Liver (tissue), 9 donors: ENCODE data around the gene ARHGAP21. TPM values are rescaled to one million over a fixed set of nuclear protein-coding genes. Genes with fewer than 3 reads are reported as not detected.

Experiments used
- DNase-seq: peaks from one replicate; pipeline ENCODE4 v3.0.0-alpha.2; 2017; ENCODE audit warnings: low spot score
- H3K27ac ChIP-seq, 2 donors: one replicate each; pipeline ENCODE4 v1.7.0; 2013; ENCODE audit warnings: inconsistent platforms in 2 of 2, low read length in 2 of 2, control low read depth in 1 of 2, low read depth in 1 of 2, mild to moderate bottlenecking in 1 of 2
- H3K27me3 ChIP-seq, 4 donors: one replicate each; pipeline versions ENCODE4 v1.6.1 to v1.7.0; 2013; ENCODE audit warnings: low read length in 3 of 4, inconsistent platforms in 1 of 4, mild to moderate bottlenecking in 1 of 4, moderate library complexity in 1 of 4; ENCODE audit not compliant: control insufficient read depth in 4 of 4, insufficient read depth in 4 of 4
- H3K36me3 ChIP-seq, 4 donors: one replicate each; pipeline versions ENCODE4 v1.6.1 to v1.7.0; 2013; ENCODE audit warnings: low read length in 3 of 4, mild to moderate bottlenecking in 3 of 4, low read depth in 1 of 4, moderate library complexity in 1 of 4; ENCODE audit not compliant: control insufficient read depth in 4 of 4, insufficient read depth in 3 of 4
- H3K4me1 ChIP-seq, 4 donors: one replicate each; pipeline versions ENCODE4 v1.6.1 to v1.7.0; 2013; ENCODE audit warnings: low read length in 3 of 4, mild to moderate bottlenecking in 3 of 4, moderate library complexity in 1 of 4; ENCODE audit not compliant: control insufficient read depth in 4 of 4, insufficient read depth in 4 of 4
- H3K4me3 ChIP-seq, 3 donors: one replicate each; pipeline versions ENCODE4 v1.6.1 to v1.7.0; 2013; ENCODE audit warnings: low read length in 3 of 3, control low read depth in 1 of 3, low read depth in 1 of 3, mild to moderate bottlenecking in 1 of 3
- H3K9ac ChIP-seq, 2 donors: one replicate each; pipeline ENCODE4 v1.7.0; 2013; ENCODE audit warnings: low read length in 2 of 2, mild to moderate bottlenecking in 2 of 2, moderate library complexity in 2 of 2, control low read depth in 1 of 2, low read depth in 1 of 2
- H3K9me3 ChIP-seq, 4 donors: one replicate each; pipeline versions ENCODE4 v1.6.1 to v1.7.0; 2013; ENCODE audit warnings: low read length in 3 of 4; ENCODE audit not compliant: control insufficient read depth in 4 of 4
- EGR1 ChIP-seq, 2 donors: IDR thresholded peaks; 2 replicates each; pipeline ENCODE4 v1.6.1; 2016 to 2018; ENCODE audit warnings: antibody characterized with exemption in 2 of 2, low read depth in 2 of 2
- FOXA1 ChIP-seq: IDR thresholded peaks from 2 replicates; pipeline ENCODE4 v1.6.1; 2016; ENCODE audit warnings: antibody characterized with exemption
- FOXA2 ChIP-seq: IDR thresholded peaks from 2 replicates; pipeline ENCODE4 v1.6.1; 2016; ENCODE audit warnings: antibody characterized with exemption
- HNF4G ChIP-seq: IDR thresholded peaks from 2 replicates; pipeline ENCODE4 v1.6.1; 2016; ENCODE audit warnings: antibody characterized with exemption
- JUND ChIP-seq, 2 donors: IDR thresholded peaks; 2 replicates each; pipeline ENCODE4 v1.6.1; 2016; ENCODE audit warnings: antibody characterized with exemption in 2 of 2
- RAD21 ChIP-seq, 2 donors: IDR thresholded peaks; 2 replicates each; pipeline ENCODE4 v1.6.1; 2016; ENCODE audit warnings: antibody characterized with exemption in 2 of 2, mild to moderate bottlenecking in 2 of 2
- RXRA ChIP-seq, 2 donors: IDR thresholded peaks; 2 replicates each; pipeline ENCODE4 v1.6.1; 2017 to 2018; ENCODE audit warnings: antibody characterized with exemption in 2 of 2, mild to moderate bottlenecking in 1 of 2
- SP1 ChIP-seq: IDR thresholded peaks from 2 replicates; pipeline ENCODE4 v1.6.1; 2018; ENCODE audit warnings: antibody characterized with exemption, mild to moderate bottlenecking
- WGBS: extraction: QIAGEN DNeasy Blood & Tissue Kit; methylation state at CpG from one replicate; pipeline ENCODE4 v1.1.7; 2013; 5-methylcytosine and 5-hydroxymethylcytosine counted together
- polyA plus RNA-seq, 2 donors: library from polyadenylated mRNA; stranded (reverse) in 1 of 2; unstranded in 1 of 2; fragments of 200-250 nt in 1 of 2; fragments of >200 nt in 1 of 2; fragmentation: Nextera tagmentation in 1 of 2; extraction: Ambion mirVana in 1 of 2; gene quantifications; one replicate each; pipeline versions ENCODE4 v1.2.1 to v1.2.3, GENCODE V29; 2013 to 2015
- total RNA-seq, 2 donors: library from RNA; depleted of rRNA; stranded (reverse); fragments of >200 nt; gene quantifications; one replicate each; pipeline ENCODE4 v1.2.3, GENCODE V29; 2014
- TF ChIP-seq, protein P1 (sequence below): IDR thresholded peaks from 2 replicates; pipeline ENCODE4 v1.6.1; 2016; ENCODE audit warnings: antibody characterized with exemption
- TF ChIP-seq, protein P2 (sequence below): IDR thresholded peaks from 2 replicates; pipeline ENCODE4 v1.6.1; 2016; ENCODE audit warnings: antibody characterized with exemption
- TF ChIP-seq, protein P3 (sequence below): fragments of 150-350 bp; IDR thresholded peaks from 2 replicates; pipeline ENCODE4 v1.5.1; 2017; ENCODE audit warnings: improper control_type of control experiment, low read depth, low read length; ENCODE audit not compliant: missing input control
- TF ChIP-seq, protein P4 (sequence below): IDR thresholded peaks from 2 replicates; pipeline ENCODE4 v1.6.1; 2016; ENCODE audit warnings: antibody characterized with exemption, mild to moderate bottlenecking
- donor health status: healthy.
- donor health status: healthy.
- donor health status: healthy.
- donor health status: healthy.
- donor health status: healthy.

Gene ARHGAP21
- total and polyA plus RNA-seq, 4 donors: 7.8 to 30.6 (median 15.7) TPM

DNA sequence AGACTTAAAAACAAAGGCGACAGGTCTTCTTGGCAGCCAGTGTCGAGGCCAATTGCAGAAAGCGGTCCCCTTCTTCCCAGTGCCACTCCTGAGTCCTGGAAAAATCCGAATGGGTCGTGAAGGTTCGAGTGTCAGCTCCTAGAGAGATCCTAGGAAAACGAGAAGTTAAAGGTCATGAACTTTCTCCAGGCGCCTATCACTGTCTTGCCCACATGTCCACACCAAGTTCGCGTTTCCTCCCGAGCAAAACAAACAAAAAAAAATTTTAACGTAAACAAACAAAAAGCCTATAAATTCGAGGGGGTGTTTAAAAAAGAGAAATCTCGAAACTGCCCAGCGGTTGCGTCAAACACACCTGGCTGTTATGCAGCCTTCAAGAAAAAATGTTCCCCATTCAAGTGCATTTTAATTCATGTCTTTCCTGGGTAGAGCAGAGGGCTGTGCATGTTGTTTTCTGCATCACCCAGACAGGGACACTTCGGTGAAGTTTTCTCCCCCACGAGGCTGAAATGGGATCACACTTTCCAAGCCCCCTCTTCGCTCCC is 1.5 kb downstream of the ARHGAP21 start:
- no peaks in the 10 kb centered on the region for H3K36me3 ChIP-seq
- H3K9ac ChIP-seq: peak overlapping the region in 1 of 2 donors; percentile 10
- peak overlapping the region; percentile 91 to 93 for H3K27ac ChIP-seq
- H3K9me3 ChIP-seq: no peaks in the 10 kb centered on the region
- no peak for DNase-seq
- WGBS: 21% methylated on average over 19 of the region's 19 CpGs
- TF ChIP-seq EGR1 (IDR thresholded peaks at IDR 0.05; ENCODE audit: low read depth in 2 of 2) (no peak), SP1 (no peak), RXRA (IDR thresholded peaks at IDR 0.05) (peak in 1 of 2 donors; percentile 7)
- TF ChIP-seq, protein P1, sequence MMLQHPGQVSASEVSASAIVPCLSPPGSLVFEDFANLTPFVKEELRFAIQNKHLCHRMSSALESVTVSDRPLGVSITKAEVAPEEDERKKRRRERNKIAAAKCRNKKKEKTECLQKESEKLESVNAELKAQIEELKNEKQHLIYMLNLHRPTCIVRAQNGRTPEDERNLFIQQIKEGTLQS: no peak
- peaks cover 6 to 36% (median 31%) of the 10 kb centered on the region in 4 donors for H3K4me1 ChIP-seq
- peak overlapping the region; percentile 15 to 96 (median 67) for H3K4me3 ChIP-seq
- H3K27me3 ChIP-seq: no peaks in the 10 kb centered on the region

DNA sequence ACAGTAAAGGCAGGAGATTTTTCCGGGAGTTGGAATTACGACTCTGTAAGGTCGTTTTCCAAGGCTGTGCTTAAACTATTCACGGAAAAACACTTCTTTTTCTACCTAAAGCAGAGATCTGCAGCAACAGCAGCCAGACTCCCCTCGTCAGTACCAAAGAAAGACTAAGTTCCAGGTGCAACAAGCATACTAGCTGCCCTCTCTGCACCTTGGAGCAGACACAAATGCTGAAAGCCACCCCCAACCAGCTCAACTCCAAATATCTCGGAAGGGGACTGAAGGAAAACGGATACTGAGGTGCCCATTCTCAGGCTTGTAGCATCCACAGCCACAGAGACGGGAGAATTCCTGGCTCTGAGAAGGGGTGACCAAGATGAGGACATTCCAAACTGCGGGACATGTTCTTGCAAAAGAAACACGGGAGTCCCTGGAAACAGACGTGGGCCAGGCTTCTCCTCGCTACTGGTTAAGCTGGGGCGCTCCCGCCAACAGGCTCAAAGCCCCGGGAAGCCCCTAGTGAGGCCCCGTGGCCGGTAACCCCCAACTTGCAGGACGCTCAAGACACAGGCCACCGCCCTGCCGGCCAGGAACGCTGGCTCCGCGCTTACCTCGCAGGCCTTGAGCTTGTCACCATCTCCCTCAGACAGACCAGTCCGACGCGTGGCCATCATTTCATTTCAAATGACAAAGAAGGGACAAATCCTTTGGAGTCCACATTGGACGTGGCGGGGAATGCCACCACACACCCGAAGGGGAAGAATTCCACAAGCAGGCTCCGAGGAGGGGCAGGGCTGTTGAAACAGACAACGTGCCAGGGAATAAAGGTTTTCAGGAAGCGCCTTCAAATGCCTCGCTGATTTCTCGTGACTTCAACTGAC is 2.2 kb downstream of the ARHGAP21 start:
- WGBS: 50% methylated on average over 35 of the region's 35 CpGs
- Histone ChIP-seq H3K9ac (peak overlapping the region in 1 of 2 donors; percentile 2), H3K4me3 (peak overlapping the region; percentile 14 to 96 (median 25)), H3K27ac (no peak overlapping the region), H3K36me3 (no peaks in the 10 kb centered on the region), H3K27me3 (no peaks in the 10 kb centered on the region), H3K4me1 (peaks cover 6 to 41% (median 31%) of the 10 kb centered on the region in 4 donors), H3K9me3 (no peaks in the 10 kb centered on the region)
- peak; percentile 47 for DNase-seq
- no peak for TF ChIP-seq FOXA1
- no peak for TF ChIP-seq FOXA2
- TF ChIP-seq, protein P2, sequence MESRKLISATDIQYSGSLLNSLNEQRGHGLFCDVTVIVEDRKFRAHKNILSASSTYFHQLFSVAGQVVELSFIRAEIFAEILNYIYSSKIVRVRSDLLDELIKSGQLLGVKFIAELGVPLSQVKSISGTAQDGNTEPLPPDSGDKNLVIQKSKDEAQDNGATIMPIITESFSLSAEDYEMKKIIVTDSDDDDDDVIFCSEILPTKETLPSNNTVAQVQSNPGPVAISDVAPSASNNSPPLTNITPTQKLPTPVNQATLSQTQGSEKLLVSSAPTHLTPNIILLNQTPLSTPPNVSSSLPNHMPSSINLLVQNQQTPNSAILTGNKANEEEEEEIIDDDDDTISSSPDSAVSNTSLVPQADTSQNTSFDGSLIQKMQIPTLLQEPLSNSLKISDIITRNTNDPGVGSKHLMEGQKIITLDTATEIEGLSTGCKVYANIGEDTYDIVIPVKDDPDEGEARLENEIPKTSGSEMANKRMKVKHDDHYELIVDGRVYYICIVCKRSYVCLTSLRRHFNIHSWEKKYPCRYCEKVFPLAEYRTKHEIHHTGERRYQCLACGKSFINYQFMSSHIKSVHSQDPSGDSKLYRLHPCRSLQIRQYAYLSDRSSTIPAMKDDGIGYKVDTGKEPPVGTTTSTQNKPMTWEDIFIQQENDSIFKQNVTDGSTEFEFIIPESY: no peak
- TF ChIP-seq, protein P1: no peak
- TF ChIP-seq SP1: no peak
- no peak for TF ChIP-seq RAD21 (IDR thresholded peaks at IDR 0.05)
- TF ChIP-seq, protein P3, sequence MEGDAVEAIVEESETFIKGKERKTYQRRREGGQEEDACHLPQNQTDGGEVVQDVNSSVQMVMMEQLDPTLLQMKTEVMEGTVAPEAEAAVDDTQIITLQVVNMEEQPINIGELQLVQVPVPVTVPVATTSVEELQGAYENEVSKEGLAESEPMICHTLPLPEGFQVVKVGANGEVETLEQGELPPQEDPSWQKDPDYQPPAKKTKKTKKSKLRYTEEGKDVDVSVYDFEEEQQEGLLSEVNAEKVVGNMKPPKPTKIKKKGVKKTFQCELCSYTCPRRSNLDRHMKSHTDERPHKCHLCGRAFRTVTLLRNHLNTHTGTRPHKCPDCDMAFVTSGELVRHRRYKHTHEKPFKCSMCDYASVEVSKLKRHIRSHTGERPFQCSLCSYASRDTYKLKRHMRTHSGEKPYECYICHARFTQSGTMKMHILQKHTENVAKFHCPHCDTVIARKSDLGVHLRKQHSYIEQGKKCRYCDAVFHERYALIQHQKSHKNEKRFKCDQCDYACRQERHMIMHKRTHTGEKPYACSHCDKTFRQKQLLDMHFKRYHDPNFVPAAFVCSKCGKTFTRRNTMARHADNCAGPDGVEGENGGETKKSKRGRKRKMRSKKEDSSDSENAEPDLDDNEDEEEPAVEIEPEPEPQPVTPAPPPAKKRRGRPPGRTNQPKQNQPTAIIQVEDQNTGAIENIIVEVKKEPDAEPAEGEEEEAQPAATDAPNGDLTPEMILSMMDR: no peak
- no peak for TF ChIP-seq JUND (IDR thresholded peaks at IDR 0.05)
- TF ChIP-seq RXRA (IDR thresholded peaks at IDR 0.05): no peak
- TF ChIP-seq EGR1 (IDR thresholded peaks at IDR 0.05; ENCODE audit: low read depth in 2 of 2): no peak
- TF ChIP-seq HNF4G: no peak
- TF ChIP-seq, protein P4, sequence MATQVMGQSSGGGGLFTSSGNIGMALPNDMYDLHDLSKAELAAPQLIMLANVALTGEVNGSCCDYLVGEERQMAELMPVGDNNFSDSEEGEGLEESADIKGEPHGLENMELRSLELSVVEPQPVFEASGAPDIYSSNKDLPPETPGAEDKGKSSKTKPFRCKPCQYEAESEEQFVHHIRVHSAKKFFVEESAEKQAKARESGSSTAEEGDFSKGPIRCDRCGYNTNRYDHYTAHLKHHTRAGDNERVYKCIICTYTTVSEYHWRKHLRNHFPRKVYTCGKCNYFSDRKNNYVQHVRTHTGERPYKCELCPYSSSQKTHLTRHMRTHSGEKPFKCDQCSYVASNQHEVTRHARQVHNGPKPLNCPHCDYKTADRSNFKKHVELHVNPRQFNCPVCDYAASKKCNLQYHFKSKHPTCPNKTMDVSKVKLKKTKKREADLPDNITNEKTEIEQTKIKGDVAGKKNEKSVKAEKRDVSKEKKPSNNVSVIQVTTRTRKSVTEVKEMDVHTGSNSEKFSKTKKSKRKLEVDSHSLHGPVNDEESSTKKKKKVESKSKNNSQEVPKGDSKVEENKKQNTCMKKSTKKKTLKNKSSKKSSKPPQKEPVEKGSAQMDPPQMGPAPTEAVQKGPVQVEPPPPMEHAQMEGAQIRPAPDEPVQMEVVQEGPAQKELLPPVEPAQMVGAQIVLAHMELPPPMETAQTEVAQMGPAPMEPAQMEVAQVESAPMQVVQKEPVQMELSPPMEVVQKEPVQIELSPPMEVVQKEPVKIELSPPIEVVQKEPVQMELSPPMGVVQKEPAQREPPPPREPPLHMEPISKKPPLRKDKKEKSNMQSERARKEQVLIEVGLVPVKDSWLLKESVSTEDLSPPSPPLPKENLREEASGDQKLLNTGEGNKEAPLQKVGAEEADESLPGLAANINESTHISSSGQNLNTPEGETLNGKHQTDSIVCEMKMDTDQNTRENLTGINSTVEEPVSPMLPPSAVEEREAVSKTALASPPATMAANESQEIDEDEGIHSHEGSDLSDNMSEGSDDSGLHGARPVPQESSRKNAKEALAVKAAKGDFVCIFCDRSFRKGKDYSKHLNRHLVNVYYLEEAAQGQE: no peak
